ENCODE measurements around the gene ENPP7. TPM values are rescaled to one million over a fixed set of nuclear protein-coding genes. Genes with fewer than 3 reads are reported as not detected.
A peak's percentile ranks its signal among the peaks of the same experiment; 100 is the strongest.

The ENPP7 gene
- polyA plus RNA-seq, 1 donor from 2014 or later = 0.89 TPM

GRCh38 chr17:79695797-79696609 lies 34.7 kb upstream of the ENPP7 start:
- peak overlapping the region in 1 of 3 donors; percentile 48 for H3K27ac Mint-ChIP-seq
- no peaks in the 10 kb centered on the region for H3K36me3 Mint-ChIP-seq
- no peaks in the 10 kb centered on the region for H3K9me3 Mint-ChIP-seq
- H3K4me3 Mint-ChIP-seq = no peak overlapping the region
- H3K27me3 Mint-ChIP-seq = peaks cover 21% of the 10 kb centered on the region
- peaks cover 0 to 7% (median 6%) of the 10 kb centered on the region in 3 donors for H3K4me1 Mint-ChIP-seq

- peak overlapping the region in 1 of 3 donors; percentile 48 for H3K27ac Mint-ChIP-seq
- H3K36me3 Mint-ChIP-seq = no peaks in the 10 kb centered on the region
- no peak overlapping the region for H3K4me3 Mint-ChIP-seq
- peaks cover 20% of the 10 kb centered on the region for H3K27me3 Mint-ChIP-seq
- H3K4me1 Mint-ChIP-seq = peaks cover 0 to 7% (median 6%) of the 10 kb centered on the region in 3 donors
- H3K9me3 Mint-ChIP-seq = no peaks in the 10 kb centered on the region
Observed at GRCh38 chr17:79696610-79696982, 34.1 kb upstream of the ENPP7 start.

GRCh38 chr17:79698146-79698846 lies 32.4 kb upstream of the ENPP7 start:
- peaks cover 0 to 7% (median 6%) of the 10 kb centered on the region in 3 donors for H3K4me1 Mint-ChIP-seq
- no peak overlapping the region for H3K4me3 Mint-ChIP-seq
- no peaks in the 10 kb centered on the region for H3K36me3 Mint-ChIP-seq
- peaks cover 14% of the 10 kb centered on the region for H3K27me3 Mint-ChIP-seq
- no peaks in the 10 kb centered on the region for H3K9me3 Mint-ChIP-seq
- no peak overlapping the region for H3K27ac Mint-ChIP-seq

GRCh38 chr17:79699386-79700036 lies 31.2 kb upstream of the ENPP7 start:
- Mint-ChIP-seq H3K36me3 (no peaks in the 10 kb centered on the region), H3K4me1 (peaks cover 0 to 7% (median 6%) of the 10 kb centered on the region in 3 donors), H3K27ac (no peak overlapping the region), H3K27me3 (peaks cover 17% of the 10 kb centered on the region), H3K4me3 (no peak overlapping the region), H3K9me3 (no peaks in the 10 kb centered on the region)

- Mint-ChIP-seq H3K9me3 (no peaks in the 10 kb centered on the region), H3K4me1 (peaks cover 0 to 7% (median 6%) of the 10 kb centered on the region in 3 donors), H3K36me3 (no peaks in the 10 kb centered on the region), H3K4me3 (no peak overlapping the region), H3K27ac (no peak overlapping the region), H3K27me3 (peaks cover 17% of the 10 kb centered on the region)
Observed at GRCh38 chr17:79700592-79700991, 30.2 kb upstream of the ENPP7 start.

GRCh38 chr17:79702034-79702433 lies 28.7 kb upstream of the ENPP7 start:
- peaks cover 14% of the 10 kb centered on the region for H3K27me3 Mint-ChIP-seq
- no peaks in the 10 kb centered on the region for H3K9me3 Mint-ChIP-seq
- no peaks in the 10 kb centered on the region for H3K36me3 Mint-ChIP-seq
- peaks cover 0 to 5% (median 3%) of the 10 kb centered on the region in 3 donors for H3K4me1 Mint-ChIP-seq
- H3K27ac Mint-ChIP-seq = no peak overlapping the region
- H3K4me3 Mint-ChIP-seq = no peak overlapping the region

GRCh38 chr17:79702550-79703236 lies 28.1 kb upstream of the ENPP7 start:
- Mint-ChIP-seq H3K4me3 (peak overlapping the region in 1 of 4 donors; percentile 16), H3K36me3 (no peaks in the 10 kb centered on the region), H3K9me3 (no peaks in the 10 kb centered on the region), H3K27ac (no peak overlapping the region), H3K27me3 (peaks cover 7% of the 10 kb centered on the region), H3K4me1 (peaks cover 0 to 1% (median 0%) of the 10 kb centered on the region in 3 donors)

- Mint-ChIP-seq H3K36me3 (no peaks in the 10 kb centered on the region), H3K4me1 (peaks cover 0 to 5% (median 0%) of the 10 kb centered on the region in 3 donors), H3K27me3 (peaks cover 6% of the 10 kb centered on the region), H3K27ac (no peak overlapping the region), H3K4me3 (no peak overlapping the region), H3K9me3 (no peaks in the 10 kb centered on the region)
Observed at GRCh38 chr17:79704691-79705090, 26.1 kb upstream of the ENPP7 start.

- H3K27ac Mint-ChIP-seq = no peak overlapping the region
- no peak overlapping the region for H3K4me3 Mint-ChIP-seq
- H3K36me3 Mint-ChIP-seq = no peaks in the 10 kb centered on the region
- no peaks in the 10 kb centered on the region for H3K9me3 Mint-ChIP-seq
- H3K4me1 Mint-ChIP-seq = peaks cover 0 to 5% (median 0%) of the 10 kb centered on the region in 3 donors
- H3K27me3 Mint-ChIP-seq = peaks cover 3% of the 10 kb centered on the region
Observed at GRCh38 chr17:79705674-79706073, 25.1 kb upstream of the ENPP7 start.

- no peak overlapping the region for H3K4me3 Mint-ChIP-seq
- H3K9me3 Mint-ChIP-seq = no peaks in the 10 kb centered on the region
- no peak overlapping the region for H3K27ac Mint-ChIP-seq
- peaks cover 2% of the 10 kb centered on the region for H3K36me3 Mint-ChIP-seq
- peaks cover 0 to 5% (median 2%) of the 10 kb centered on the region in 3 donors for H3K4me1 Mint-ChIP-seq
- peaks cover 5% of the 10 kb centered on the region for H3K27me3 Mint-ChIP-seq
Observed at GRCh38 chr17:79706931-79707850, 23.6 kb upstream of the ENPP7 start.

- peaks cover 5% of the 10 kb centered on the region for H3K27me3 Mint-ChIP-seq
- peak overlapping the region in 1 of 4 donors; percentile 82 for H3K4me3 Mint-ChIP-seq
- no peaks in the 10 kb centered on the region for H3K9me3 Mint-ChIP-seq
- no peak overlapping the region for H3K27ac Mint-ChIP-seq
- H3K36me3 Mint-ChIP-seq = peaks cover 2% of the 10 kb centered on the region
- peaks cover 0 to 5% (median 2%) of the 10 kb centered on the region in 3 donors for H3K4me1 Mint-ChIP-seq
Observed at GRCh38 chr17:79707931-79708891, 22.5 kb upstream of the ENPP7 start.

GRCh38 chr17:79711715-79712305 lies 18.9 kb upstream of the ENPP7 start:
- Mint-ChIP-seq H3K9me3 (no peaks in the 10 kb centered on the region), H3K4me1 (peaks cover 2 to 5% (median 2%) of the 10 kb centered on the region in 3 donors), H3K27me3 (peaks cover 2% of the 10 kb centered on the region), H3K27ac (no peak overlapping the region), H3K36me3 (peaks cover 2% of the 10 kb centered on the region), H3K4me3 (no peak overlapping the region)

GRCh38 chr17:79713391-79713790 lies 17.4 kb upstream of the ENPP7 start:
- Mint-ChIP-seq H3K36me3 (peaks cover 2% of the 10 kb centered on the region), H3K4me3 (no peak overlapping the region), H3K9me3 (no peaks in the 10 kb centered on the region), H3K27me3 (peaks cover 5% of the 10 kb centered on the region), H3K4me1 (peaks cover 2 to 4% (median 2%) of the 10 kb centered on the region in 3 donors), H3K27ac (no peak overlapping the region)
